HG02759 (cell line): ENCODE results near the gene FAM186B.
"Not testable (repeated sequence)": the region's sequence is repeated elsewhere in the genome, so short reads cannot be mapped to it uniquely, and the experiment has no call there.

Experiments used
- ATAC-seq: cut with Tn5 transposase; IDR thresholded peaks from one replicate; pipeline ENCODE4 v1.9.1; 2021; ENCODE audit warnings: mild to moderate bottlenecking, moderate library complexity; ENCODE audit not compliant: unreplicated experiment

Gene FAM186B

GRCh38 chr12:49605539-49605938, at the start of gene FAM186B:
Gene FAM186B (minus strand): TSS chr12:49605639. CDS start chr12:49605477, 162 bp downstream.
- not testable (repeated sequence) for ATAC-seq

- ATAC-seq: no peak
These were observed 49.3 kb upstream of the FAM186B start for GRCh38 chr12:49654715-49655114.

- no peak for ATAC-seq
These were observed 47.6 kb upstream of the FAM186B start for GRCh38 chr12:49652921-49653520.

GRCh38 chr12:49651855-49652254, 46.4 kb upstream of the FAM186B start:
- no peak for ATAC-seq

GRCh38 chr12:49649892-49650291, 44.5 kb upstream of the FAM186B start:
- no peak for ATAC-seq

DNA sequence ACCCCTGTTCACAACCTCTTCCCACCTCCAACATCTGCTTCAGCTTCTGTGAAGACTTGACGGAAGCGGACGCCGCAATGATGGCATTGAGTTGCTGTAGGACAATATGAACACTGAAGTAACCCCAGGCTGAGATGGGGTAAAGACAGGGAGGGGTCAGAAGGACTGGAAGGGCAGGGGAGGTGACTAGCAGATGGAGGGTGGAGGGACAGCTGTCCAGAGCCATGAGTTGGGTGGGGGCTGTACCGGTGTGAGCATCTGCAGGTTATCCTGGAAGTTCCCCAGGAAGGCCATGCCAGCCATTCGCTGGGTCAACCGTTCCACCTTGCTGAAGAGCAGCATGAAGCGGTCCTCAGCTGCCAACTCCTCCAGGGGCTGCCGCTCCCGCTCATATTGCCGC, 44.0 kb upstream of the FAM186B start:
- ATAC-seq: no peak

- ATAC-seq: no peak
These were observed 43.2 kb upstream of the FAM186B start for GRCh38 chr12:49648712-49649003.

DNA sequence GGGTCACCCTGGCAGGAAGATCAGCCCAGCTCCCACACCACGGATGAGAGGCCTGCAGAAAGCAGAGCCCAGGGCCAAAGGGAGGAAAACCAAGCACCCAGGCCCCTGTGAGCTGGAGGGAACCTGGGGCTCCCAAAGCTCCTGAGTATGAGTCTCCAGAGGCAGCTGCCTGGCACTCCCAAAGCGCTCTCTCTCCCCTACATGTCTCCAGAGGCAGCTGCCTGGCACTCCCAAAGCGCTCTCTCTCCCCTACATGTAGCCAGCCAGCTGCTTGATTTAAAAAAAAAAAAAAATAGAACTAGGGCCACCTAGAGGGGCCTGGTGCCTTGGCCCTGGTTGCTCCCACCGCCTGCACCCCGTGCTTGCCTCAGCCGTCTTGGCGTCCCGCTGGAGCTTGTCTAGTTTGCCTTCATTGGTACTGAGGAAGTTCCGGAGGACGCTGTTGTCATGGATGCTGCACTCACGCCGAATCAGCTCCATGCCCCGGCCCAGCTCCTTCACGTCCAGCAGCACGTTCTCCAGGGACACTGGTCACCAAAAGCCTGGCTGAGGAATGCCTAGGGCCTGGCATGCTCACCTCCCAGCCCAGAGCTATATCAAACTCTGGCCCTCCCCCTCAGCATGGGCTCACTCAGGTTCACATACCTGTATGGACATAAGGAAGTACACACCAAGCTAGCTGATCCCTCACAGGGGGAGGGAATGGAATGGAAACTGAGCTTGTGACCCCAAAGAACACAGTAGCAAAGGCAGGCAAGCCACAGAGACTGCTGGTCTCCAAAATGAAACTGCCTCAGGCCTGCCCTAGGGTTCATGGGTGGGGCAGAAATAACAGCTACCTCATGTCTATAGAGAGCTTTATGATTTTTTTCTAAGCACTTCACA, 42.6 kb upstream of the FAM186B start:
- no peak for ATAC-seq

GRCh38 chr12:49646871-49647654, 41.6 kb upstream of the FAM186B start:
- no peak for ATAC-seq

GRCh38 chr12:49646331-49646830, 40.9 kb upstream of the FAM186B start:
- ATAC-seq: no peak

GRCh38 chr12:49645146-49646039, 40.0 kb upstream of the FAM186B start:
- no peak for ATAC-seq

DNA sequence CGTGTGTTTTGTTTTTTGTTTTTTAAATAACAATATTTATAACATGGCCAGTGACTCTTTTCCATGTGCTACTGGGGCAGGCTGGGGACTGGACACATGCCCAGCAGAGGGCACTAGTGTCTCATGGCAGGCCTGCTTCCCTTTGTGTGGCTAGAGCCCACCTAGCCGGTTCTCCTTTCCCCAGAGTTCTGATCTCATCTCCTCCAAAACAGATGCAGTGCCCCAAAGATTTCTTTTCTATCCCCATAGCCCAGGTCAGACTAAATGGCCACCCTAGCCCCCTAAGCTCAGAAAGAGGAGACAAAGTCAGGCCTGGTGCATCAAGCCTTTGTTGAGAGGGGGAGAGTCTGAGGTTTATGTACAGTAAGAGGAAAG, 39.2 kb upstream of the FAM186B start:
- no peak for ATAC-seq

GRCh38 chr12:49643961-49644619, 38.7 kb upstream of the FAM186B start:
- no peak for ATAC-seq

DNA sequence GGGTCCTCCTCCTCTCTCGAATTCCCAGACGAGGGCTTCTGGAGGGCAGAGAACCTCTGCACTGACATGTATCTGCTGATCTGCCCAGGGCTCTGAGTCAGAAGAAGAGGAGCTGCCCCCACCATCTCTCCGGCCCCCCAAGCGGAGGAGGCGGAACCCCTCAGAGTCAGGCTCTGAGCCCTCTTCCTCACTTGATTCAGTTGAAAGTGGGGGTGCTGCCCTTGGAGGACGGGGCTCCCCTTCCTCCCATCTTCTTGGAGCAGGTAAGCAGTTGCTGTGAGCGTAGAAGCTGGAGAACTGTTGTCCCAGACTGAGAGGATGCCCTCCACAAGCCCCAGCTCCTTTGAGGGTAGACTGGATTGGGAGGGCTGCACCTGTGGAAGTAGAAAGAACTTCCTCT, 37.7 kb upstream of the FAM186B start:
- ATAC-seq: no peak

DNA sequence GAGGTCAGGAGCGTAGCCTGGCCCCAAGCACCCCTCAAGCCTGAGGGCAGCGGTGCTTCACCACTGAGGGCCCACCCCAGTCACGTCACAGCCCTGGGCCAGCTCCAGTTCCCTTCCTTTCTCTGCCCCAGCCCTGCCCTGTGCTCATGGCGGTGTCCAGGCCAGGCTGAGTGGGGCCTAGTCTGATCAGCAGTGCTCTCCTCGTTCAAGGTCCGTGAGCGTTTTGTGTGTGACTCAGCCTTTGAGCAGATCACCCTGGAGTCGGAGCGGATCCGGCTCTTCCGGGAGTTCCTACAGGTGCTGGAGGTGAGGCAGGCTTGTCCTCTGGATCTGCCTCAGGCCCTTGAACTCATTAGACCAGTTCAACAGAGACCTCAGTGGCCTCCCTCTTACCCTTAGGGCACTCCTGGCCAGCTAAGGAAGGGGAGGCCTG, 36.9 kb upstream of the FAM186B start:
- ATAC-seq: no peak

DNA sequence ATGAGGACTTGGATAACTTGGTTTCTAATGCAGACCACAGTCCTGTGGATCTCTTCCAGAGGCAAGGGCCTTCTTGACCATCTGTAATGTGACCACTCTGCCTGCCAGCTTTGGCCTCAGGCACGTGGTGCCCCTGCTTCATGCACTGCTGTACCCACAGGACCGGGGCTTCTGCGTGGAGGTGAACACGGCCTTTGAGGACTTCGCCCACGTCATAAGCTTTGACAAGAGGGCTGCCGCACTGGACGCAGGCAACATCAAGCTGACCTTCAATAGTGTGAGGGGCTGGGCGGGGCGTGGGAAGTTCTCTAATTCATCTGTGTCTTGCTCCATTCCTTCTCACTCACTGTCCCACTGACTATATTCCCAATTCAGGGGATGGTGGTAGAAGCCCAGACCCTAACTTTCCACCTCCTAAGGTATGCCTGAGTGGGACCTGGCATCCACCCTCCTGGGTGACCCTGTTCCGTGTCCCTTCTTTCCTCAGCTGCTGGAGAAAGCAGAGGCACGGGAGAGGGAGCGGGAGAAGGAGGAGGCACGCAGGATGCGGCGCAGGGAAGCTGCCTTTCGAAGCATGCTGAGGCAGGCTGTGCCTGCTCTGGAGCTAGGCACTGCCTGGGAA, 36.4 kb upstream of the FAM186B start:
- no peak for ATAC-seq

DNA sequence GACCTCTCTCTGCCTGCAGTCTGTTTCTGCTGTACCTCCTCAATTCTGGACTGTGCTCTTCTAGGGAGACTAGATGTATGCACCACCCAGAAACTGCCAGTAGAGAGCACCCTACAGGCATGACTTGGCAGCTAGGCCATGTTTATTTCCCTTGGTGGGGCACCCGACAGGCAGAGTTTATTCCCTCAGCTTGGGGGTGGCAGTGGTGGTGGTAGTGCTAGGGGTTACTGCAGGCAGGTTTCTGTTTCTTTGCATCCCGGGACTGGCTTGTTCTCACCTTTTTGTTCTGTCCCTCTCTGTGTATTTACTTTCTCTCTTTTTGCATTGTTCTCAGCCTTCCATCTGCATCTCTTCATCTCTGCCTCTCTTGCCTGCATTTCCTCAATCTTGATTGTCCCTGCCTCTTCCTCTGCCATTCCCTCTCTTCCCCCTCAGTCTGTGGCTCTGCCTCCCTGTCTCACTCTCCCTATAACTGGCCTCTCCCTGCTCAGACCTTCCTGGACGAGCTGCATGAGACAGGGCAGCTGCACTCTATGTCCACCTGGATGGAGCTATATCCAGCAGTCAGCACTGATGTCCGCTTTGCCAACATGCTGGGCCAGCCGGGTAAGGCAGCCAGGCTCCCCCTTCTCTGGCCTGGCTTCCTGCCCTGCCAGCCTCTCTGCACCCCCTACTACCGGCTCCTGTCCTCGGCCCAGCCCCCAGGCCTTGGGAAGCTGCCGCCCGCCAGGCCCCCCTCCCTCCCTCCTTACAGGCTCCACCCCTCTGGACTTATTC, 31.7 kb upstream of the FAM186B start:
- no peak for ATAC-seq

- ATAC-seq: no peak
These were observed 31.1 kb upstream of the FAM186B start for GRCh38 chr12:49636574-49636973.

- ATAC-seq: no peak
These were observed 30.2 kb upstream of the FAM186B start for GRCh38 chr12:49635656-49636055.
